HG03565 (cell line): ENCODE results near the gene SMYD3.

Source experiments
- ATAC-seq: cut with Tn5 transposase; IDR thresholded peaks from one replicate; pipeline ENCODE4 v1.9.1; 2021; ENCODE audit warnings: mild to moderate bottlenecking, moderate library complexity; ENCODE audit not compliant: unreplicated experiment

SMYD3 gene

GRCh38 chr1:246476771-246477170, 30.3 kb downstream of the SMYD3 start:
- ATAC-seq: no peak

GRCh38 chr1:246471688-246472087, 35.4 kb downstream of the SMYD3 start:
- ATAC-seq: no peak

- ATAC-seq: no peak
Observed at GRCh38 chr1:246470585-246470984, 36.5 kb downstream of the SMYD3 start.

- ATAC-seq: no peak
Observed at GRCh38 chr1:246462986-246463385, 44.1 kb downstream of the SMYD3 start.

GRCh38 chr1:246460406-246460805, 46.7 kb downstream of the SMYD3 start:
- no peak for ATAC-seq

- no peak for ATAC-seq
Observed at GRCh38 chr1:246459221-246459620, 47.9 kb downstream of the SMYD3 start.

- ATAC-seq: no peak
Observed at GRCh38 chr1:246455476-246455875, 51.6 kb downstream of the SMYD3 start.

GRCh38 chr1:246454655-246455054, 52.4 kb downstream of the SMYD3 start:
- ATAC-seq: no peak

GRCh38 chr1:246450611-246451251, 56.3 kb downstream of the SMYD3 start:
- no peak for ATAC-seq

GRCh38 chr1:246448373-246448772, 58.7 kb downstream of the SMYD3 start:
- ATAC-seq: no peak

- ATAC-seq: no peak
Observed at GRCh38 chr1:246447501-246447900, 59.6 kb downstream of the SMYD3 start.

GRCh38 chr1:246445503-246445902, 61.6 kb downstream of the SMYD3 start:
- no peak for ATAC-seq

GRCh38 chr1:246444617-246445016, 62.5 kb downstream of the SMYD3 start:
- ATAC-seq: no peak

GRCh38 chr1:246437961-246438360, 69.1 kb downstream of the SMYD3 start:
- ATAC-seq: no peak

GRCh38 chr1:246435421-246436041, 71.5 kb downstream of the SMYD3 start:
- no peak for ATAC-seq

GRCh38 chr1:246434335-246434734, 72.7 kb downstream of the SMYD3 start:
- ATAC-seq: no peak

GRCh38 chr1:246428542-246429308, 78.4 kb downstream of the SMYD3 start:
- ATAC-seq: no peak

GRCh38 chr1:246427611-246428010, 79.5 kb downstream of the SMYD3 start:
- no peak for ATAC-seq

- ATAC-seq: no peak
Observed at GRCh38 chr1:246425895-246426294, 81.2 kb downstream of the SMYD3 start.

GRCh38 chr1:246425139-246425794, 81.8 kb downstream of the SMYD3 start:
- no peak for ATAC-seq

- ATAC-seq: no peak
Observed at GRCh38 chr1:246420300-246420699, 86.8 kb downstream of the SMYD3 start.
